AG09309 (cell line): Measurements from ENCODE around the gene KPRP.

Source experiments
- DNase-seq: peaks from one replicate; pipeline ENCODE4 v3.0.0-alpha.2; 2010; ENCODE audit warnings: low read depth
- H3K4me3 ChIP-seq: 2 replicates; pipeline ENCODE4 v1.5.1; 2011; ENCODE audit warnings: mild to moderate bottlenecking, low read depth, low read length, moderate library complexity; ENCODE audit not compliant: control insufficient read depth
- TF ChIP-seq, protein P1 (sequence below): IDR thresholded peaks from 2 replicates; pipeline ENCODE4 v1.5.1; 2011; ENCODE audit warnings: mild to moderate bottlenecking, low read depth, low read length, inconsistent platforms; ENCODE audit not compliant: insufficient read depth, control insufficient read depth; ENCODE audit errors: missing control alignments

Gene KPRP

DNA sequence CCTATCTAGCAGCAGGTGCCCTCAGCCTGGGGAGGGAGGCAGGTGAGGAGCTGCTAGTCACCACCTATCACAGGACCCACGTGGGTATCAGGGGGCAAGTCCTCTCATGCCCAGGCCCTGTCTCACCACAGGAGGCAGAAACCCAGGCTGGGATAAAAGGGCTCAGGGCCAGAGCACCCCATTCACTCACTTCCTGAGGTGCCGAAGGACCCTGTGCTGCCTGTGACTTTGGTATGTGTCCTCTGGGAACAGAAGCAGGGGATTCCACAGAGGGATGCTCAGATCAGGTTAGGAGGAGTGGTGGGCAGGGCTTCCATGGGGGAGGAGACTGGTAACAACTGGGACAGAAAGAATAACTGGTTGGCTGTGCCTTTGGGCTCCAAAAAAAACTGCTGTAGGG, 28.3 kb downstream of the KPRP start, which contains the start of gene LCE1E:
TSS of gene LCE1E (plus strand) at position 181 of the 400 bp plus-strand sequence. CDS start 1,043 bp downstream, outside the sequence.
- TF ChIP-seq, protein P1, sequence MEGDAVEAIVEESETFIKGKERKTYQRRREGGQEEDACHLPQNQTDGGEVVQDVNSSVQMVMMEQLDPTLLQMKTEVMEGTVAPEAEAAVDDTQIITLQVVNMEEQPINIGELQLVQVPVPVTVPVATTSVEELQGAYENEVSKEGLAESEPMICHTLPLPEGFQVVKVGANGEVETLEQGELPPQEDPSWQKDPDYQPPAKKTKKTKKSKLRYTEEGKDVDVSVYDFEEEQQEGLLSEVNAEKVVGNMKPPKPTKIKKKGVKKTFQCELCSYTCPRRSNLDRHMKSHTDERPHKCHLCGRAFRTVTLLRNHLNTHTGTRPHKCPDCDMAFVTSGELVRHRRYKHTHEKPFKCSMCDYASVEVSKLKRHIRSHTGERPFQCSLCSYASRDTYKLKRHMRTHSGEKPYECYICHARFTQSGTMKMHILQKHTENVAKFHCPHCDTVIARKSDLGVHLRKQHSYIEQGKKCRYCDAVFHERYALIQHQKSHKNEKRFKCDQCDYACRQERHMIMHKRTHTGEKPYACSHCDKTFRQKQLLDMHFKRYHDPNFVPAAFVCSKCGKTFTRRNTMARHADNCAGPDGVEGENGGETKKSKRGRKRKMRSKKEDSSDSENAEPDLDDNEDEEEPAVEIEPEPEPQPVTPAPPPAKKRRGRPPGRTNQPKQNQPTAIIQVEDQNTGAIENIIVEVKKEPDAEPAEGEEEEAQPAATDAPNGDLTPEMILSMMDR, result no peak
- no peak for DNase-seq
- no peak within 1 kb of the TSS for H3K4me3 ChIP-seq

DNA sequence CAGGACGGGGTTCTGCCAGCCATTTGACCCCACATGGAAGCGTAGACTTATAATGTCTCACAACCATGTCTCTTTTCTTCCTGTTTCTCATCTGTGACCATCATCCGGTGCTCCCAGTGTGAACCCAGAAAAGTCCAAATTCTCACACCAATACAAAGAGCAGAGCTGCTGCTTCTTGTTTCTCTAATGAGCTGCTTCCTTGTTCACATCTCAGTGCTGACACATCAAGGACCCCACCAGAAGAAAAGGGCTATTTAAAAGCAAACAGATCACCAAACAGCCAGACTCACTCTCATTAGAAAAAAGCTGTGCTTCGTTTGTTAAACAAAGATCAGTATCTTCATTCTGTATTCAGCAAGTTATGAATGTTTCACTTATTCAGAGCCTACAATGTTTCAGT, 37.9 kb downstream of the KPRP start:
- no peak overlapping the region for H3K4me3 ChIP-seq
- TF ChIP-seq, protein P1, result no peak
- no peak for DNase-seq

DNA sequence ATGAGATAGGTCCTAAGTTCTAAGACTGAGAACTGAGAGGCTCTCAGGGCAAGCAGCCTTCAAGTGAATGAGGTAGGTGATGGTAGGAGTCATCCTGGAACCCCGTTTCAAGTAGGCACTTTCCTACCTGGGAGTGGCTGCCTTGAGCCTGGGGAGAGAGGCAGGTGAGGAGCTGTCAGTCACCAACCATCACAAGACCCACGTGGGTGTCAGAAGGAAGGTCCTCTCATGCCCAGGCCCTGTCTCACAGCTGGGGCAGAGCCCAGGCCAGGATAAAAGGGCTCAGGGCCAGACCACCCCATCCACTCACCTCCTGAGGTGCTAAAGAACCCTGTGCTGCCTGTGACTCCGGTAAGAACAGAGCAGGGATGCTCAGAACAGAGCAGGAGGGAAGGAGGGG, 38.6 kb downstream of the KPRP start, which contains the start of gene LCE1D:
TSS of gene LCE1D (plus strand) at position 301 of the 400 bp plus-strand sequence. CDS start 1,074 bp downstream, outside the sequence.
- TF ChIP-seq, protein P1, result no peak
- DNase-seq, result no peak
- no peak within 1 kb of the TSS for H3K4me3 ChIP-seq

DNA sequence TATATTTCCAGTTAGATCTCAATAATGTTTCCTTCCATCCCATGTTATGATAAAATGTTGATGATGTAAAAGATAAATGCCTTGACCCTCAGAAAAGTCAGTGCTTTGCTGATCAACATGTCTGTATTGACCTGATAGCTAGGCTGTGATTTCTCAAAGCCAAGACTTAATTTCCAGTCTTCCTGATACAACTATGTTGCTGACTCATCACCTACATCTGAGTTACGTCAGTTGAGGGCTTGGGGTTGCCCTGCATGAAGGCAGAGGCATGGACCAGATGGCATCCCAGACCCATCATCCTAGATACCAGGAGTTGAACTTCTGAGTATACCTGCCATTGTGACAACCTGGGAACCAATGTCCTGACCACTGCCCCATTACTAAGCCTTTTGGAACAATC, 43.5 kb downstream of the KPRP start:
- DNase-seq, result no peak
- TF ChIP-seq, protein P1, result no peak
- H3K4me3 ChIP-seq, result no peak overlapping the region

DNA sequence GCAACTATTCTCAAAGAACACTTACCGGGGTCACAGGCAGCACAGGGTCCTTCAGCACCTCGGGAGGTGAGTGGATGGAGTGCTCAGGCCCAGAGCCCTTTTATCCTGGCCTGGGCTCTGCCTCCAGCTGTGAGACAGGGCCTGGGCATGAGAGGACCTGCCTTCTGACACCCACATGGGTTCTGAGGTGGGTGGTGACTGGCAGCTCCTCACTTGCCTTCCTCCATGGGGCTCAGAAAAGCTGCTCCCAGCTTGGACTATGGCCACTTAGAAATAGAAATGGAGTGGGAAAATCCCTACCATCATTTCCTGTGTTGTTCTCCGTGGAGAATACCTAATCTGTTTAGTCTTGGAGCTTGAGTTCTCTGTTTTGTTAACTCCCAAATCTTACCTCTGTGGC, 48.8 kb downstream of the KPRP start, which contains the start of gene LCE1C:
TSS of gene LCE1C (minus strand) at position 76 of the 400 bp plus-strand sequence. CDS start 1,173 bp downstream, outside the sequence.
- no peak within 1 kb of the TSS for H3K4me3 ChIP-seq
- no peak for DNase-seq
- TF ChIP-seq, protein P1, result no peak

DNA sequence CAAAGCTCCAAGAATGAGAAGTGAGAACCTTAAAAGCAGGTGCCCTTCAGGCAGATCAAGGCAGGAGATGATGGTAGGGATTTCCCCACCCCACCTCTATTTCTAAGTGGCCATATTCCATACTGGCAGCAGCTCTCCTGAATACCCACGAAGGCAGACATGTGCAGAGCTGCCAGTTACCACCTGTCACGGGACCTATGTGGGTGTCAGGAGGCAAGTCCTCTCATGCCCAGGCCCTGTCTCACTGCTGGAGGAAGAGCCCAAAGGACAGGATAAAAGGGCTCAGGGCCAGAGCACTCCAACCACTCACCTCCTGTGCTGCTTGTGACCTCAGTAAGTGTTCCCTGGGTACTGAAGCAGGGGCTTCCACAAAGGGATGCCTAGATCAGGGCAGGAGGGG, 53.2 kb downstream of the KPRP start:
- DNase-seq, result no peak
- TF ChIP-seq, protein P1, result no peak
- H3K4me3 ChIP-seq, result no peak overlapping the region
